ENCODE measurements around the gene RHOF.

RHOF gene

DNA sequence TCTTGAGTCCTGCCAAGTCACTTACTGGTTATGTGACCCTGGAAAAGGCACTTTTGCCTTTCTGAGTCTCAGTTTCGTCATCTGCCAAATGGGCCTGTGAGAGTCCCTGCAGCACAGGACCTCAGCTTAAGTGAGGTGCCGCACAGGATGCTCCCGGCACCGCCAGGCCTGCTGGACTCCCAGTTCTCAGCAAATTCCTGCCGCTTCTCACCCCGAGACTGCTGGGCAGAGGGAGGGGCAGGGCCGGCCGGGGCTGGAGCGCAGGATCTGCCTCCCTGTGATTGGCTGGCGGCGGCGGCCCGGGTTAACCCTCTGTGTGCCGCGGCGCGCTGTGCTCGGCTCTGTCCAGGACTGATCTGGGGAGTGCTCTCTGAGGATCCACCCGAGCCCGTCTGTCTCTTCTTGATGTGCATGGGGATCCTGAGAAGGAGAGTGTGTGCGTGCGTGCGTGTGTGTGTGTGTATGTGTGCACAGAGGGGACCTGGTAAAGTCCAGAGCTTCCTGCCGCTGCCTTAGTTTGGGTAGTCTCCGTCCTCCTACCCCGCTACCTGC lies 18.9 kb upstream of the RHOF start:
- peak overlapping the region; percentile 54 for H3K4me3 ChIP-seq (replicated peaks; ENCODE audit: low read depth, low read length)
- peaks cover 34% of the 10 kb centered on the region for H3K36me3 ChIP-seq (ENCODE audit: control insufficient read depth, insufficient read depth, low read length)
- no peak for DNase-seq (ENCODE audit: extremely low read depth, insufficient read length)
- H3K27me3 ChIP-seq (replicated peaks; ENCODE audit: control insufficient read depth, insufficient read depth, low read length), result no peaks in the 10 kb centered on the region
- TF ChIP-seq, protein P1, sequence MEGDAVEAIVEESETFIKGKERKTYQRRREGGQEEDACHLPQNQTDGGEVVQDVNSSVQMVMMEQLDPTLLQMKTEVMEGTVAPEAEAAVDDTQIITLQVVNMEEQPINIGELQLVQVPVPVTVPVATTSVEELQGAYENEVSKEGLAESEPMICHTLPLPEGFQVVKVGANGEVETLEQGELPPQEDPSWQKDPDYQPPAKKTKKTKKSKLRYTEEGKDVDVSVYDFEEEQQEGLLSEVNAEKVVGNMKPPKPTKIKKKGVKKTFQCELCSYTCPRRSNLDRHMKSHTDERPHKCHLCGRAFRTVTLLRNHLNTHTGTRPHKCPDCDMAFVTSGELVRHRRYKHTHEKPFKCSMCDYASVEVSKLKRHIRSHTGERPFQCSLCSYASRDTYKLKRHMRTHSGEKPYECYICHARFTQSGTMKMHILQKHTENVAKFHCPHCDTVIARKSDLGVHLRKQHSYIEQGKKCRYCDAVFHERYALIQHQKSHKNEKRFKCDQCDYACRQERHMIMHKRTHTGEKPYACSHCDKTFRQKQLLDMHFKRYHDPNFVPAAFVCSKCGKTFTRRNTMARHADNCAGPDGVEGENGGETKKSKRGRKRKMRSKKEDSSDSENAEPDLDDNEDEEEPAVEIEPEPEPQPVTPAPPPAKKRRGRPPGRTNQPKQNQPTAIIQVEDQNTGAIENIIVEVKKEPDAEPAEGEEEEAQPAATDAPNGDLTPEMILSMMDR (IDR thresholded peaks at IDR 0.05; ENCODE audit: insufficient read depth, low read length, poor library complexity, severe bottlenecking), result no peak

DNA sequence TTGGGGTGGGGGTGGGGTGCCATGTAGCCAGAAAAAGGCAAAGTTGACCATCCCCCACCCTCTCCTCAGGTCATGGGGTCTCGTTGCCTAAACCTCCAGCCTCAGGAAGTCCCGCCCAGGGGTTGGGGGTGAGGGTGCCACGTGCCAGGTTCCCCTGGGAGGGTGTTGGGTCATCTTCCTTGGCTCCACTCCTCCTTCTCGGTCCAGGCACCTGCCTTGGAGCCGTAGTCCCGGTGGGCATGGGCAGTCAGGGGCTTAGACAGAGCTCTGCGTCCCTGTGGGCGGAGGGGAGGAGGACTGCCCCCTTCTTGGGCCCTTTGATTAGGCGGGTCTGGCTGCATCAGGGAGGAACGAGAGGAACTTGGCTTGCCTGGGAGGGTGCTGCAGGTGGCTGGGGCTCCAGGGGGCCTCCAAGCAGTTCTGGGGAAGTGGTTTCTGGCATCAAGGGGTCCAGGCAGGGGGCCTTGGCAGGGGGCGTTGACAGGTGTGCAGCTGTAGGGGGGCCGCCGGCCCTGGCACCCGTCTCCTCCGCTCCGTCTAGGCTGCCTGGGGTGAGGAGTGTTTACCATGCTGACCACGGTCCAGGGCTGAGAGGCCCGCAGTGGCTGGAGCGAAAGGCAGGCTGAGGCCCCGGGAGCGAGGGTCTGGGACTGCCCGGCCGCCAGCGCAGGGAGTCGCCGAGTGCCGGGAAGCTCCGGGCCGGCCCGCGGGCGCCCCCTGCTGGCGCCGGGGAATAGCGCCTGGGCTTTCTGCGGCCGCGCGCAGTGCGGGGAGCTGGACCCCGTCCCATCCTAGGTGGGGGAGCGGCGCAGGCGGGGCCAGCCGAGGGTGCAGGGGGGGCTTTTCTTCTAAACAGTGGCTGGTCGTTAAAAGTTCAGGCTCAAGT lies 18.2 kb upstream of the RHOF start:
- peak; percentile 76 for DNase-seq (ENCODE audit: extremely low read depth, insufficient read length)
- TF ChIP-seq, protein P1 (IDR thresholded peaks at IDR 0.05; ENCODE audit: insufficient read depth, low read length, poor library complexity, severe bottlenecking), result peak; percentile 50
- H3K36me3 ChIP-seq (ENCODE audit: control insufficient read depth, insufficient read depth, low read length), result peaks cover 30% of the 10 kb centered on the region
- peak overlapping the region; percentile 54 for H3K4me3 ChIP-seq (replicated peaks; ENCODE audit: low read depth, low read length)
- no peaks in the 10 kb centered on the region for H3K27me3 ChIP-seq (replicated peaks; ENCODE audit: control insufficient read depth, insufficient read depth, low read length)

DNA sequence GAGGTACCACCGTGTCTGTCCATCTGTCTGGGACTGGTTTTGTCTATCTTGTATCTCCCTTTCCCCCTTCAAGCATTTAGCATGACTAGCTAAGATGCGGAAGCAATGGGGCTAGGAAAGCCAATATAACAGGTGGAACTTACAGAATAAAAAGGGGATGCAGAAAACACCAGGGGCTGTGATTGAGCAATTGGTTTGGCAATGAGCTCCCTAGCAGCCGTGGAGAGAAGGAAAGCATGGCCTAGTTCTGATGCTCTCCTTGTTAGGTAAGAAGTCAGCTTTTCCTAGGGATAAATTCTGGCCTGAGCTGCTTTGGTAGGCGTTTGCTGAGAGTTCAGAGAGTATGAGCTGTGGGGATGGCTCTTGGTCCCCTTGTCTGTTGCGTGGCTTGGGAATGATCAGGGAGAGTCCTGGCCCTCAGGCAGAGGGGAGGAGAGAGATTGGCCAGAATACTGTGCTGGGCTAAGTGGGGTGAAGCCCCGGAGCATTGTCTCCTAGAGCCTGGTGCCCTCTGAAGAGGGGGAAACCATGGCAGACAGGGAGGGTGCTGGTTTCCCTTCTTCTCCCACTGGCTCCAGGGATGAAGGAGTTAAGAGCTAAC lies 17.4 kb upstream of the RHOF start:
- Histone ChIP-seq H3K4me3 (replicated peaks; ENCODE audit: low read depth, low read length) (peak overlapping the region; percentile 54), H3K36me3 (ENCODE audit: control insufficient read depth, insufficient read depth, low read length) (peaks cover 27% of the 10 kb centered on the region), H3K27me3 (replicated peaks; ENCODE audit: control insufficient read depth, insufficient read depth, low read length) (no peaks in the 10 kb centered on the region)
- no peak for DNase-seq (ENCODE audit: extremely low read depth, insufficient read length)
- TF ChIP-seq, protein P1 (IDR thresholded peaks at IDR 0.05; ENCODE audit: insufficient read depth, low read length, poor library complexity, severe bottlenecking), result no peak

DNA sequence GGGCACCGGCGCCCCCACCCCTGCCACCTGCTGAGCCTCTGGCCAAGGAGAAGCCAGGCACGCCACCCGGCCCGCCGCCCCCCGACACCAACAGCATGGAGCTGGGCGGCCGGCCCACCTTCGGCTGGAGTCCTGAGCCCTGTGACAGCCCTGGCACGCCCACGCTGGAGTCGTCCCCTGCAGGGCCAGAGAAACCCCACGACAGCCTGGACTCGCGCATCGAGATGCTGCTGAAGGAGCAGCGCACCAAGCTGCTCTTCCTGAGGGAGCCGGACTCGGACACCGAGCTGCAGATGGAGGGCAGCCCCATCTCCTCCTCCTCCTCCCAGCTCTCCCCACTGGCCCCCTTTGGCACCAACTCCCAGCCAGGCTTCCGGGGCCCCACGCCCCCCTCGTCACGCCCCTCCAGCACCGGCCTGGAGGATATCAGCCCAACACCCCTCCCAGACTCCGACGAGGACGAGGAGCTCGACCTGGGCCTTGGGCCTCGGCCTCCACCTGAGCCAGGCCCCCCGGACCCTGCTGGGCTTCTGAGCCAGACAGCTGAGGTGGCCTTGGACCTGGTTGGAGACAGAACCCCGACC lies 16.8 kb upstream of the RHOF start:
- DNase-seq (ENCODE audit: extremely low read depth, insufficient read length), result no peak
- H3K4me3 ChIP-seq (replicated peaks; ENCODE audit: low read depth, low read length), result no peak overlapping the region
- H3K27me3 ChIP-seq (replicated peaks; ENCODE audit: control insufficient read depth, insufficient read depth, low read length), result no peaks in the 10 kb centered on the region
- TF ChIP-seq, protein P1 (IDR thresholded peaks at IDR 0.05; ENCODE audit: insufficient read depth, low read length, poor library complexity, severe bottlenecking), result no peak
- peaks cover 27% of the 10 kb centered on the region for H3K36me3 ChIP-seq (ENCODE audit: control insufficient read depth, insufficient read depth, low read length)

DNA sequence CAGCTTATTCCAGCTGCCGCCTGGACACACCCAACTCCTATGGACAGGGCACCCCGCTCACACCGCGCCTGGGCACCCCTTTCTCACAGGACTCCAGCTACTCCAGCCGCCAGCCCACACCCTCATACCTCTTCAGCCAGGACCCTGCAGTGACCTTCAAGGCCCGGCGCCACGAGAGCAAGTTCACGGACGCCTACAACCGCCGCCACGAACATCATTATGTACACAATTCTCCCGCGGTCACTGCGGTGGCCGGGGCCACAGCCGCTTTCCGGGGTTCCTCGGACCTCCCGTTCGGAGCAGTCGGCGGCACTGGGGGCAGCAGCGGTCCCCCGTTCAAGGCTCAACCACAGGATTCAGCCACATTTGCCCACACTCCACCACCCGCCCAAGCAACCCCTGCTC lies 16.2 kb upstream of the RHOF start:
- Histone ChIP-seq H3K4me3 (replicated peaks; ENCODE audit: low read depth, low read length) (no peak overlapping the region), H3K27me3 (replicated peaks; ENCODE audit: control insufficient read depth, insufficient read depth, low read length) (no peaks in the 10 kb centered on the region), H3K36me3 (ENCODE audit: control insufficient read depth, insufficient read depth, low read length) (peaks cover 25% of the 10 kb centered on the region)
- TF ChIP-seq, protein P1 (IDR thresholded peaks at IDR 0.05; ENCODE audit: insufficient read depth, low read length, poor library complexity, severe bottlenecking), result no peak
- DNase-seq (ENCODE audit: extremely low read depth, insufficient read length), result no peak
